MM.1S (cell line): ENCODE results near the gene SPI1.
A peak's percentile ranks its signal among the peaks of the same experiment; 100 is the strongest.

ENCODE experiments used
- DNase-seq: peaks from one replicate; pipeline ENCODE4 v3.0.0-alpha.2; 2015
- H2AFZ ChIP-seq: fragments of 300-600 bp; sonication (generic); 2 replicates; pipeline ENCODE4 v1.6.0; 2016; ENCODE audit warnings: antibody characterized with exemption, low read length
- H3F3A ChIP-seq: fragments of 300-600 bp; sonication (generic); 2 replicates; pipeline ENCODE4 v1.6.1; 2016; ENCODE audit warnings: mild to moderate bottlenecking, antibody characterized with exemption, low read length, moderate library complexity, mixed read lengths; ENCODE audit not compliant: insufficient read depth
- H3K27ac ChIP-seq: fragments of 300-600 bp; sonication (generic); 2 replicates; pipeline ENCODE4 v1.5.1; 2016; ENCODE audit warnings: mild to moderate bottlenecking, low read length
- H3K27me3 ChIP-seq: fragments of 300-600 bp; sonication (generic); replicated peaks from 2 replicates; pipeline ENCODE4 v1.6.0; 2016; ENCODE audit warnings: low read length; ENCODE audit not compliant: insufficient read depth
- H3K36me3 ChIP-seq: fragments of 300-600 bp; sonication (generic); replicated peaks from 2 replicates; pipeline ENCODE4 v1.6.1; 2016; ENCODE audit warnings: mild to moderate bottlenecking, low read length, mixed read lengths; ENCODE audit not compliant: insufficient read depth
- H3K4me1 ChIP-seq: fragments of 300-600 bp; sonication (generic); 2 replicates; pipeline ENCODE4 v1.6.1; 2016; ENCODE audit warnings: low read length, mixed read lengths
- H3K4me2 ChIP-seq: fragments of 300-600 bp; sonication (generic); 2 replicates; pipeline ENCODE4 v1.6.0; 2016; ENCODE audit warnings: low read depth, low read length
- H3K4me3 ChIP-seq: fragments of 300-600 bp; sonication (generic); 2 replicates; pipeline ENCODE4 v1.5.1; 2016; ENCODE audit warnings: low read length, mixed read lengths
- H3K79me2 ChIP-seq: fragments of 300-600 bp; sonication (generic); 2 replicates; pipeline ENCODE4 v1.6.1; 2016; ENCODE audit warnings: mixed run types, low read length, mixed read lengths
- H3K9ac ChIP-seq: fragments of 300-600 bp; sonication (generic); 2 replicates; pipeline ENCODE4 v1.6.1; 2016; ENCODE audit warnings: low read length, mixed read lengths
- H3K9me2 ChIP-seq: fragments of 300-600 bp; sonication (generic); replicated peaks from 2 replicates; pipeline ENCODE4 v1.6.1; 2016; ENCODE audit warnings: mild to moderate bottlenecking, low read length, mixed read lengths; ENCODE audit not compliant: insufficient read depth
- H3K9me3 ChIP-seq: fragments of 300-600 bp; sonication (generic); replicated peaks from 2 replicates; pipeline ENCODE4 v1.6.1; 2016; ENCODE audit warnings: mild to moderate bottlenecking, low read length, mixed read lengths; ENCODE audit not compliant: insufficient read depth
- H4K20me1 ChIP-seq: fragments of 300-600 bp; sonication (generic); 2 replicates; pipeline ENCODE4 v1.6.1; 2016; ENCODE audit warnings: mild to moderate bottlenecking, low read length, moderate library complexity, mixed read lengths; ENCODE audit not compliant: insufficient read depth
- CTCF ChIP-seq: fragments of 300-600 bp; sonication (generic); IDR thresholded peaks from 2 replicates; pipeline ENCODE4 v1.5.1; 2016; ENCODE audit warnings: antibody characterized with exemption, low read length, mixed read lengths
- EZH2 ChIP-seq: fragments of 300-600 bp; sonication (generic); optimal IDR thresholded peaks from 2 replicates; pipeline ENCODE3; 2017; ENCODE audit warnings: low read depth, mild to moderate bottlenecking, antibody characterized with exemption, low read length, mixed read lengths
- EZH2phosphoT487 ChIP-seq: fragments of 300-600 bp; sonication (generic); IDR thresholded peaks from 2 replicates; pipeline ENCODE4 v1.6.1; 2018; ENCODE audit warnings: antibody characterized with exemption, low read length

Gene SPI1

DNA sequence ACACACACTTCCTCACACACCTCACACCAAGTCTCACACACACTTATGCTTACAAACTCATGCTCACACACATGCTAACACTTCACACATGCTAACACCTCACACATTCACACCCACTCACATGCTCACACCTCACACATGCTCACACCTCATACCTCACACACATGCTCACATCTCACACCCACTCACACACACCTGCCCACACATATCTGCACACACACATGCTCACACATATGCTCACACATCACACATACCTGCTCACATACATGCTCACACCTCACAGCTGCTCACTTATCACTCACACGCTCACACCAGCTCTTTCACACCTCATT lies 21.4 kb downstream of the SPI1 start:
- H3K4me2 ChIP-seq, result no peak overlapping the region
- DNase-seq, result no peak
- no peaks in the 10 kb centered on the region for H3F3A ChIP-seq
- no peaks in the 10 kb centered on the region for H4K20me1 ChIP-seq
- H3K9ac ChIP-seq, result no peak overlapping the region
- H3K9me3 ChIP-seq, result no peaks in the 10 kb centered on the region
- H3K9me2 ChIP-seq, result no peaks in the 10 kb centered on the region
- H3K79me2 ChIP-seq, result no peaks in the 10 kb centered on the region
- no peaks in the 10 kb centered on the region for H3K36me3 ChIP-seq
- H3K4me1 ChIP-seq, result no peaks in the 10 kb centered on the region
- H2AFZ ChIP-seq, result no peak overlapping the region
- no peak overlapping the region for H3K27ac ChIP-seq
- TF ChIP-seq EZH2phosphoT487 (no peak), EZH2 (no peak)
- H3K27me3 ChIP-seq, result no peaks in the 10 kb centered on the region
- no peak overlapping the region for H3K4me3 ChIP-seq

DNA sequence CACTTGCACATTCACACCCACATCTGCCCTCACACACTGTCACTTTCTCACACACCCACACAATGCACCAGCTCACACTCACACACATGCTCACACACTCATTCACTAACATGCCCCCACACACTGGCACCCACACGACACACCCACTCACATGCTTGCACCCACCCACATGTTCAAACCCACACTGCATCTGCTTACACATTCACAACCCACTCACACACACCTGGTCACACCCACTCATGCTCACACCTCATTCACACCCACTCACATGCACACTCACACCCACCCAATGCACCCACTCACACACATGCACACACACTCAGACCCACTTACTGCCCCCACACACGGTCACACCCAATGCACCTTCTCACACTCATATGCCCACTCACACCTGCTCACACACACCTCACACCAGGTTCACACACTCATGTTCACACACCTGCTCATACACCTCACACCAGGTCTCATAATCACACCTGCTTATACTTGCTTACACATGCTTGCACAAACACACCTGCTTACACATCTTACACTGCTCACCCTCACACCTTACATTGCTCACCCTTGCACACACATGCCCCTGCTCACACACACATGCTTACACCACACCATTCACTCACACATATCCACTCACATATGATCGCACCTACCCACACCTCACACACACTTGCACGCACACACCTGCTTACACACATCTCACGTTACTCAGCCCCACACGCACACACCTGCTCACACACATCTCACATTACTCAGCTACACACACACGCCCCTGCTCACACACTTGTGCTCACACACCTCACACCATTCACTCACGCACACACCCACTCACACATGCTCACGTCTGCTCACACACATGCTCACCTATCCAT lies 22.0 kb downstream of the SPI1 start:
- Histone ChIP-seq H3K9ac (no peak overlapping the region), H3K36me3 (no peaks in the 10 kb centered on the region), H3K9me2 (no peaks in the 10 kb centered on the region), H4K20me1 (no peaks in the 10 kb centered on the region), H3K27ac (no peak overlapping the region), H3K4me1 (no peaks in the 10 kb centered on the region), H3K4me3 (no peak overlapping the region), H3F3A (no peaks in the 10 kb centered on the region), H3K9me3 (no peaks in the 10 kb centered on the region), H3K79me2 (no peaks in the 10 kb centered on the region), H2AFZ (no peak overlapping the region), H3K4me2 (no peak overlapping the region), H3K27me3 (no peaks in the 10 kb centered on the region)
- TF ChIP-seq CTCF, result no peak
- TF ChIP-seq EZH2, result no peak
- no peak for TF ChIP-seq EZH2phosphoT487
- DNase-seq, result no peak

DNA sequence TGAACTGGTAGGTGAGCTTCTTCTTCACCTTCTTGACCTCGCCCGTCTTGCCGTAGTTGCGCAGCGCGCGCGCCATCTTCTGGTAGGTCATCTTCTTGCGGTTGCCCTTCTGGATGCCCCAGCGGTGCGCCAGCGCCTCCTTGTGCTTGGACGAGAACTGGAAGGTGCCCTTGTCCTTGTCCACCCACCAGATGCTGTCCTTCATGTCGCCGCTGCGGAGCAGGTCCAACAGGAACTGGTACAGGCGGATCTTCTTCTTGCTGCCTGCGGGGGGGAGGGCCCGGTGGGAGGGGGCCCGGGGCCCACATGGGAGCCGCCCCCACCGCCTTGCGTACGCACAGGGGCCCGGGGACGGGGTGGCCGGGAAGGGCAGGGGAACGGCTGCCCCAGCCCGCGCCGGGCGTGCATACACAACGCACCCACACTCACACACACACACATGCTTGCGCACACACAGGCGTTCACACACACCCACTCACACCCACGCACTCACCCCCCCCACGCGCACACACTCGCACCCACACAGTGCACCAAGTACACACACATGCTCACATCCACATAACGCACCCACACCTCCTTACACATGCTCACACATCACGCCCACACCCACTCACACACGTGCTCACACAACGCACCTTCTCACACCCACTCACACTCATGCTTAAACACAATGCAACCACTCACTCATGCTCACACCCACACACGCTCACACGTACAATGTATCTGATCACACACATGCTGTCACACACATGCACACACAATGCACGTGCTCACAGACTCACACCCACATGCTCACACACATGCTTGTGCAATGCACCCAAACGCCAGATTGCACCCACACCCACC lies 22.8 kb downstream of the SPI1 start:
- no peaks in the 10 kb centered on the region for H4K20me1 ChIP-seq
- no peaks in the 10 kb centered on the region for H3K27me3 ChIP-seq
- no peaks in the 10 kb centered on the region for H3F3A ChIP-seq
- H3K4me3 ChIP-seq, result no peak overlapping the region
- H3K9ac ChIP-seq, result no peak overlapping the region
- H3K36me3 ChIP-seq, result no peaks in the 10 kb centered on the region
- no peak overlapping the region for H3K4me2 ChIP-seq
- no peaks in the 10 kb centered on the region for H3K79me2 ChIP-seq
- TF ChIP-seq EZH2phosphoT487, result no peak
- TF ChIP-seq CTCF, result peak; percentile 12; the same call in 1 of the 2 replicates
- no peaks in the 10 kb centered on the region for H3K9me3 ChIP-seq
- no peaks in the 10 kb centered on the region for H3K9me2 ChIP-seq
- no peaks in the 10 kb centered on the region for H3K4me1 ChIP-seq
- DNase-seq, result no peak
- no peak overlapping the region for H3K27ac ChIP-seq
- H2AFZ ChIP-seq, result no peak overlapping the region
